GM12873 (cell line): ENCODE measurements around the gene CDC42EP5.

Experiments
- TF ChIP-seq, protein P1 (sequence below): IDR thresholded peaks from 2 replicates; pipeline ENCODE4 v1.5.1; 2012; ENCODE audit warnings: low read depth, mild to moderate bottlenecking, moderate library complexity, low read length, control low read depth; ENCODE audit not compliant: insufficient read depth; ENCODE audit errors: missing control alignments

Gene CDC42EP5

DNA sequence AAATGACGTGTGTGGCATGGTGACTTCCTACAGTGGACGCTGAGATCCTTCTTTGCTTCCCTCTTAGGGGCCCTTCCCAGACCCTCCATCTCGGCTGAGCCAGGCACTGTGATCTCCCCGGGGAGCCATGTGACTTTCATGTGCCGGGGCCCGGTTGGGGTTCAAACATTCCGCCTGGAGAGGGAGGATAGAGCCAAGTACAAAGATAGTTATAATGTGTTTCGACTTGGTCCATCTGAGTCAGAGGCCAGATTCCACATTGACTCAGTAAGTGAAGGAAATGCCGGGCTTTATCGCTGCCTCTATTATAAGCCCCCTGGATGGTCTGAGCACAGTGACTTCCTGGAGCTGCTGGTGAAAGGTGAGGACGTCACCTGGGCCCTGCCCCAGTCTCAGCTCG lies 34.7 kb upstream of the CDC42EP5 start:
- TF ChIP-seq, protein P1, sequence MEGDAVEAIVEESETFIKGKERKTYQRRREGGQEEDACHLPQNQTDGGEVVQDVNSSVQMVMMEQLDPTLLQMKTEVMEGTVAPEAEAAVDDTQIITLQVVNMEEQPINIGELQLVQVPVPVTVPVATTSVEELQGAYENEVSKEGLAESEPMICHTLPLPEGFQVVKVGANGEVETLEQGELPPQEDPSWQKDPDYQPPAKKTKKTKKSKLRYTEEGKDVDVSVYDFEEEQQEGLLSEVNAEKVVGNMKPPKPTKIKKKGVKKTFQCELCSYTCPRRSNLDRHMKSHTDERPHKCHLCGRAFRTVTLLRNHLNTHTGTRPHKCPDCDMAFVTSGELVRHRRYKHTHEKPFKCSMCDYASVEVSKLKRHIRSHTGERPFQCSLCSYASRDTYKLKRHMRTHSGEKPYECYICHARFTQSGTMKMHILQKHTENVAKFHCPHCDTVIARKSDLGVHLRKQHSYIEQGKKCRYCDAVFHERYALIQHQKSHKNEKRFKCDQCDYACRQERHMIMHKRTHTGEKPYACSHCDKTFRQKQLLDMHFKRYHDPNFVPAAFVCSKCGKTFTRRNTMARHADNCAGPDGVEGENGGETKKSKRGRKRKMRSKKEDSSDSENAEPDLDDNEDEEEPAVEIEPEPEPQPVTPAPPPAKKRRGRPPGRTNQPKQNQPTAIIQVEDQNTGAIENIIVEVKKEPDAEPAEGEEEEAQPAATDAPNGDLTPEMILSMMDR = no peak

- TF ChIP-seq, protein P1 = no peak
These were observed 33.0 kb upstream of the CDC42EP5 start for GRCh38 chr19:54506079-54506478.

GRCh38 chr19:54502518-54503048 lies 29.5 kb upstream of the CDC42EP5 start, which contains the start of gene LAIR2:
TSS of gene LAIR2 (plus strand) at chr19:54502831. CDS start at chr19:54502919, 88 bp downstream.
- TF ChIP-seq, protein P1 = no peak

DNA sequence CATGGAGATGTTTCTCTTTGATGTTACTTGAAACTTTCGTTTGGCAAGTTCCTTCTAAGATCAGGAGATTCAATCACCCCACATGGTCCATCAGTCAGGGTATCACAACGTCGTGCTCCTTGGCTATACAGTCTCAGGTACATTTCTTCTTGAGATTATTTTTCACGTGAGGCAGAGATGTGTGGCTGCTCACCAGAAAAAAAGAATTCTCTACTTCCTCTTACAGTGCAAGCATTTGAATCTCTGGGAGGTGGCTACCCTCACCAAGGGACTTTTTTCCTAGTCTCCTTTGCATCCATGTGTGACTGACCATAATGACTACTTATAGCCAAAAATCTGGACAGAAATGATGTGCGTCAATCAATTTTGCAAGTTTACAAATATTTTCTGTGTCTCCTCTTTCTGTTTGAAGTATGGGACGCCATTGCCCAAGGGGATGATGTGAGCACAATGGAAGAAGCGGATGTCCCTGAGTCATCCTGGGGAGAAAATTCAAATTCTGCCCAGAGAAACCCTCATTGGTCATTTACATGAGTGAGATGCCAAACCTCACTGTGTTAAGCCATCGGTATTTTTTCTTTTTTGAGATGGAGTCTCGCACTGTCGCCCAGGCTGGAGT lies 21.0 kb upstream of the CDC42EP5 start:
- TF ChIP-seq, protein P1 = no peak

- TF ChIP-seq, protein P1 = no peak
These were observed 19.5 kb upstream of the CDC42EP5 start for GRCh38 chr19:54492568-54492967.

DNA sequence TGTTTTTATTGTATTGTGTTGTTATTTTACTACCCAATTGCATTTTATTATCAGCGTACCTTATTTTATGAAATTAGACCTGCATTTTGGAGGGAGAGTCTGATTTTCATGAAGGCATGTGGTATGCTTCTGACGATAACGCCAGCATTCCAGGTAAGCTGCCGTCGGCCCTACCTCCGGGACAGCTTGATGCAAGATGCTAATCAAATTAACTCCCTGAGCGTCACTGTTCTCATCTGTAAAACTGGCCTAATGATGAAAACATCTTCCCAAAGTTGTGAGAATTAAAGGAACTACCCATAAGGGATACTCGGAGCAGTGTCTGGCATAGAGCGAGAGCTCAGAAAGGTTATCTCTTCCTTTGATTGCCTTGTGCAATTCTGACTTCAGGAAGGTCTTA lies 16.7 kb upstream of the CDC42EP5 start:
- TF ChIP-seq, protein P1 = no peak

DNA sequence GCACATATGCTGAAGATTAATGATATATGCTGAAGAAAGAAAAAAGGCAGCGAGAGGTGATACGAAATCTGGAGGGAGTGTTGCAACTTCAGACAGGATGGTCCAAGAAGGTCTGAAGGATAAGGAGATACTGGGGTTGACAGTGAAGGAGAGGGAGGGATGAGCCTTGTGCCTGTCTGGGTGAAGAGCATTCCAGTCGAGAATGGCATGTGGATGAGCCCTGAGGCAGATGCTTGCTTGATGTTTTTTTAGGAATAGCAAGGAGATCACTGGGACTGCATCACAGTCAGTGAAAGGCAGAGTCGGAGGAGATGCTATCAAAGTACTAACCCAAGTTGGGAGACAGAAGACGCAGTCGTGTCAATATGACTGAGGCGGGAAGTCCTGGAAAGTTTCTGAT lies 16.2 kb upstream of the CDC42EP5 start:
- TF ChIP-seq, protein P1 = no peak
